Neural cell (in vitro differentiated cells): Measurements from ENCODE around the gene MAGI1. TPM values are rescaled to one million over a fixed set of nuclear protein-coding genes. Genes with fewer than 3 reads are reported as not detected.

Experiments
- H2AFZ ChIP-seq: fragments of 200-600, 300-800 bp; sonication (generic), shearing (Covaris generic); 2 replicates; pipeline ENCODE4 v1.6.0; 2014; ENCODE audit warnings: low read depth, mild to moderate bottlenecking, antibody characterized with exemption, low read length, moderate library complexity
- H3F3A ChIP-seq: fragments of 200-600 bp; shearing (Covaris generic); 2 replicates; pipeline ENCODE4 v1.6.1; 2016; ENCODE audit warnings: mild to moderate bottlenecking, moderate library complexity, mixed read lengths, antibody characterized with exemption, low read length; ENCODE audit not compliant: insufficient read depth, poor library complexity, severe bottlenecking
- H3K27ac ChIP-seq: fragments of 200-600, 300-800 bp; sonication (generic), shearing (Covaris generic); 2 replicates; pipeline ENCODE4 v1.5.1; 2014; ENCODE audit warnings: mild to moderate bottlenecking, low read length, moderate library complexity
- H3K27me3 ChIP-seq: fragments of 300-800, 200-600 bp; sonication (generic), shearing (Covaris generic); 2 replicates; pipeline ENCODE4 v1.6.0; 2014; ENCODE audit warnings: mild to moderate bottlenecking, low read depth, low read length, moderate library complexity; ENCODE audit not compliant: insufficient read depth
- H3K36me3 ChIP-seq: fragments of 300-800, 200-600 bp; sonication (generic), shearing (Covaris generic); 2 replicates; pipeline ENCODE4 v1.5.1; 2014; ENCODE audit warnings: mild to moderate bottlenecking, antibody characterized with exemption, low read length, moderate library complexity; ENCODE audit not compliant: insufficient read depth
- H3K4me2 ChIP-seq: fragments of 300-800, 200-600 bp; sonication (generic), shearing (Covaris generic); 2 replicates; pipeline ENCODE4 v1.6.0; 2014; ENCODE audit warnings: mild to moderate bottlenecking, low read length
- H3K4me3 ChIP-seq: fragments of 300-800, 200-600 bp; sonication (generic), shearing (Covaris generic); 2 replicates; pipeline ENCODE4 v1.5.1; 2014; ENCODE audit warnings: mild to moderate bottlenecking, low read length, moderate library complexity
- H3K79me2 ChIP-seq: fragments of 200-600 bp; shearing (Covaris generic); replicated peaks from 2 replicates; pipeline ENCODE4 v1.6.0; 2014; ENCODE audit warnings: mild to moderate bottlenecking, low read length, moderate library complexity; ENCODE audit not compliant: insufficient read depth
- H3K9ac ChIP-seq: fragments of 300-800, 200-600 bp; sonication (generic), shearing (Covaris generic); 2 replicates; pipeline ENCODE4 v1.6.1; 2016; ENCODE audit warnings: mild to moderate bottlenecking, low read length, mixed read lengths
- H3K9me2 ChIP-seq: fragments of 200-600 bp; shearing (Covaris generic); 2 replicates; pipeline ENCODE4 v1.6.1; 2016; ENCODE audit warnings: mild to moderate bottlenecking, low read length, mixed read lengths; ENCODE audit not compliant: insufficient read depth
- H3K9me3 ChIP-seq: fragments of 200-600, 300-800 bp; sonication (generic), shearing (Covaris generic); 2 replicates; pipeline ENCODE4 v1.6.1; 2016; ENCODE audit warnings: mild to moderate bottlenecking, mixed run types, low read length, moderate library complexity, mixed read lengths
- H4K20me1 ChIP-seq: fragments of 200-600 bp; shearing (Covaris generic); 2 replicates; pipeline ENCODE4 v1.6.1; 2016; ENCODE audit warnings: mild to moderate bottlenecking, mixed run types; ENCODE audit not compliant: insufficient read depth
- EP300 ChIP-seq: fragments of 450-650 bp; conservative IDR thresholded peaks from 2 replicates; pipeline ENCODE4 v1.6.1; 2014; ENCODE audit warnings: antibody characterized with exemption, mild to moderate bottlenecking, moderate library complexity; ENCODE audit not compliant: poor library complexity, severe bottlenecking
- EZH2 ChIP-seq: fragments of 200-600, 300-800 bp; shearing (Covaris generic), sonication (generic); IDR thresholded peaks from 2 replicates; pipeline ENCODE4 v1.6.1; 2014; ENCODE audit warnings: antibody characterized with exemption, low read length, borderline replicate concordance, mild to moderate bottlenecking; ENCODE audit not compliant: insufficient read depth, poor library complexity, severe bottlenecking
- MXI1 ChIP-seq: fragments of 450-650 bp; conservative IDR thresholded peaks from 2 replicates; pipeline ENCODE4 v1.6.1; 2014; ENCODE audit warnings: antibody characterized with exemption, mild to moderate bottlenecking; ENCODE audit not compliant: poor library complexity, severe bottlenecking
- POLR2AphosphoS5 ChIP-seq: IDR thresholded peaks from 2 replicates; pipeline ENCODE4 v1.6.1; 2012
- RAD21 ChIP-seq: fragments of 450-650 bp; conservative IDR thresholded peaks from 2 replicates; pipeline ENCODE4 v1.6.1; 2014; ENCODE audit warnings: antibody characterized with exemption, mild to moderate bottlenecking, moderate library complexity
- SMC3 ChIP-seq: fragments of 450-650 bp; conservative IDR thresholded peaks from 2 replicates; pipeline ENCODE4 v1.6.1; 2014; ENCODE audit warnings: antibody characterized with exemption, mild to moderate bottlenecking, moderate library complexity; ENCODE audit not compliant: poor library complexity
- TAF1 ChIP-seq: IDR thresholded peaks from 2 replicates; pipeline ENCODE4 v1.6.1; 2012; ENCODE audit warnings: low read depth
- polyA plus RNA-seq: library from polyadenylated mRNA; depleted of rRNA; stranded (reverse); fragments of >200 nt; gene quantifications from 2 replicates; pipeline ENCODE4 v1.2.3, GENCODE V29; 2014
- TF ChIP-seq, protein P1 (sequence below): fragments of 450-650 bp; IDR thresholded peaks from 2 replicates; pipeline ENCODE4 v1.5.1; 2014; ENCODE audit warnings: antibody characterized with exemption, mild to moderate bottlenecking, moderate library complexity; ENCODE audit not compliant: poor library complexity, severe bottlenecking
- TF ChIP-seq, protein P2 (sequence below): IDR thresholded peaks from 2 replicates; pipeline ENCODE4 v1.6.1; 2012; ENCODE audit warnings: borderline replicate concordance

The MAGI1 gene
- polyA plus RNA-seq, 1 donor from 2014 or later, result 44.7 TPM

DNA sequence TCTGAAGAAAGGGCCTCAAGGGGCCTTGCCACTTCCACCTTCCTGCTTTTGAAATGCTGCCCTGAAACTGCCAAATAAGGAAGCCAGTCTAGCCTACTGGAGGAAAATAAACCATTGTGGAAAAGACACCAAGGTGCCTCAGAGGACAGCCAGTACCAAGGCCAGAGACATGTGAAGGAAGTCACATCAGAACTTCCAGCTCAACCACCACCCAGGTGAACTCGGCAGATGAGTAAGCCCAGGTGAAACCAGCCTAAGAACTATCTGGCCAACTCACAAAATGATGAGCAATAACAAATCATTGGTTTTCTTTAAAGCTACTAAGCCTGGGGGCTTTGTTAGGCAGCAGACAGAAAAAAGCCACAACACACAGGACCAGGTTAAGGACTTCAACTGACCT lies 103.0 kb downstream of the MAGI1 start:
- Histone ChIP-seq H3K79me2 (no peaks in the 10 kb centered on the region), H2AFZ (no peak overlapping the region), H3K27me3 (no peaks in the 10 kb centered on the region), H3K9me2 (no peaks in the 10 kb centered on the region), H4K20me1 (no peaks in the 10 kb centered on the region), H3K4me3 (no peak overlapping the region), H3F3A (no peaks in the 10 kb centered on the region), H3K9me3 (no peaks in the 10 kb centered on the region), H3K4me2 (no peak overlapping the region), H3K36me3 (no peaks in the 10 kb centered on the region), H3K9ac (no peak overlapping the region), H3K27ac (no peak overlapping the region)
- TF ChIP-seq EZH2, result no peak
- no peak for TF ChIP-seq MXI1
- no peak for TF ChIP-seq SMC3
- TF ChIP-seq TAF1, result no peak
- no peak for TF ChIP-seq RAD21
- TF ChIP-seq, protein P1, sequence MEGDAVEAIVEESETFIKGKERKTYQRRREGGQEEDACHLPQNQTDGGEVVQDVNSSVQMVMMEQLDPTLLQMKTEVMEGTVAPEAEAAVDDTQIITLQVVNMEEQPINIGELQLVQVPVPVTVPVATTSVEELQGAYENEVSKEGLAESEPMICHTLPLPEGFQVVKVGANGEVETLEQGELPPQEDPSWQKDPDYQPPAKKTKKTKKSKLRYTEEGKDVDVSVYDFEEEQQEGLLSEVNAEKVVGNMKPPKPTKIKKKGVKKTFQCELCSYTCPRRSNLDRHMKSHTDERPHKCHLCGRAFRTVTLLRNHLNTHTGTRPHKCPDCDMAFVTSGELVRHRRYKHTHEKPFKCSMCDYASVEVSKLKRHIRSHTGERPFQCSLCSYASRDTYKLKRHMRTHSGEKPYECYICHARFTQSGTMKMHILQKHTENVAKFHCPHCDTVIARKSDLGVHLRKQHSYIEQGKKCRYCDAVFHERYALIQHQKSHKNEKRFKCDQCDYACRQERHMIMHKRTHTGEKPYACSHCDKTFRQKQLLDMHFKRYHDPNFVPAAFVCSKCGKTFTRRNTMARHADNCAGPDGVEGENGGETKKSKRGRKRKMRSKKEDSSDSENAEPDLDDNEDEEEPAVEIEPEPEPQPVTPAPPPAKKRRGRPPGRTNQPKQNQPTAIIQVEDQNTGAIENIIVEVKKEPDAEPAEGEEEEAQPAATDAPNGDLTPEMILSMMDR, result no peak
- TF ChIP-seq EP300, result no peak

- TF ChIP-seq POLR2AphosphoS5, result no peak
- no peak for TF ChIP-seq SMC3
- TF ChIP-seq MXI1, result no peak
- TF ChIP-seq EZH2, result no peak
- no peak for TF ChIP-seq TAF1
- no peak for TF ChIP-seq RAD21
- TF ChIP-seq, protein P2, sequence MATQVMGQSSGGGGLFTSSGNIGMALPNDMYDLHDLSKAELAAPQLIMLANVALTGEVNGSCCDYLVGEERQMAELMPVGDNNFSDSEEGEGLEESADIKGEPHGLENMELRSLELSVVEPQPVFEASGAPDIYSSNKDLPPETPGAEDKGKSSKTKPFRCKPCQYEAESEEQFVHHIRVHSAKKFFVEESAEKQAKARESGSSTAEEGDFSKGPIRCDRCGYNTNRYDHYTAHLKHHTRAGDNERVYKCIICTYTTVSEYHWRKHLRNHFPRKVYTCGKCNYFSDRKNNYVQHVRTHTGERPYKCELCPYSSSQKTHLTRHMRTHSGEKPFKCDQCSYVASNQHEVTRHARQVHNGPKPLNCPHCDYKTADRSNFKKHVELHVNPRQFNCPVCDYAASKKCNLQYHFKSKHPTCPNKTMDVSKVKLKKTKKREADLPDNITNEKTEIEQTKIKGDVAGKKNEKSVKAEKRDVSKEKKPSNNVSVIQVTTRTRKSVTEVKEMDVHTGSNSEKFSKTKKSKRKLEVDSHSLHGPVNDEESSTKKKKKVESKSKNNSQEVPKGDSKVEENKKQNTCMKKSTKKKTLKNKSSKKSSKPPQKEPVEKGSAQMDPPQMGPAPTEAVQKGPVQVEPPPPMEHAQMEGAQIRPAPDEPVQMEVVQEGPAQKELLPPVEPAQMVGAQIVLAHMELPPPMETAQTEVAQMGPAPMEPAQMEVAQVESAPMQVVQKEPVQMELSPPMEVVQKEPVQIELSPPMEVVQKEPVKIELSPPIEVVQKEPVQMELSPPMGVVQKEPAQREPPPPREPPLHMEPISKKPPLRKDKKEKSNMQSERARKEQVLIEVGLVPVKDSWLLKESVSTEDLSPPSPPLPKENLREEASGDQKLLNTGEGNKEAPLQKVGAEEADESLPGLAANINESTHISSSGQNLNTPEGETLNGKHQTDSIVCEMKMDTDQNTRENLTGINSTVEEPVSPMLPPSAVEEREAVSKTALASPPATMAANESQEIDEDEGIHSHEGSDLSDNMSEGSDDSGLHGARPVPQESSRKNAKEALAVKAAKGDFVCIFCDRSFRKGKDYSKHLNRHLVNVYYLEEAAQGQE, result no peak
- TF ChIP-seq EP300, result no peak
- TF ChIP-seq, protein P1, result no peak
- Histone ChIP-seq H4K20me1 (no peaks in the 10 kb centered on the region), H3K79me2 (no peaks in the 10 kb centered on the region), H3K9ac (no peak overlapping the region), H3K4me2 (no peak overlapping the region), H3K36me3 (no peaks in the 10 kb centered on the region), H2AFZ (no peak overlapping the region), H3K4me3 (no peak overlapping the region), H3F3A (no peaks in the 10 kb centered on the region), H3K27ac (no peak overlapping the region), H3K27me3 (no peaks in the 10 kb centered on the region), H3K9me3 (no peaks in the 10 kb centered on the region), H3K9me2 (no peaks in the 10 kb centered on the region)
Measured at GRCh38 chr3:65930648-65931047, 108.1 kb downstream of the MAGI1 start.
